ENCODE measurements around the gene LYL1.

The LYL1 gene

DNA sequence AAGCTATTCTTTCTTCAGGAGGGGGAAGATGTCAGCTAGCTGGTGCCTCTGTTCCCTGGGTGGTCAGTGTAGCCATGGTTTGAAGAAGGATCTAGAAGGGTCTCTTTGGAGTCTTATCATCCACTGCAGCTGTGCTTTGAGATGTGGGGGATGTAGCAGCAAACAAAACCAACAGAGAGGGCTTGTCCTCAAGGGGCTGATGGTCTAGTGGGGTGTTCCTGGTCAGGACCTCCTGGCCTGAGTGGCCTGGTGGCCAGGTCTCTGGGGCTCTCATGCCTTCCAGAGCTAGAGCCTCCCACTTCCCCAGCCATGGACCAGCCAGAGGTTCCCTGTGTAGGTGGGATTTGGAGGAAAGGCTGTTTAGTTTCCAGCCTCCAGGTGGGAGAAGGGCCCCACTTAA is 40.3 kb downstream of the LYL1 start:
- Histone ChIP-seq H3K27ac (replicated peaks) (no peak overlapping the region), H3K4me3 (replicated peaks; ENCODE audit: insufficient read depth, low read length) (no peak overlapping the region), H3K27me3 (ENCODE audit: insufficient read depth, poor library complexity, severe bottlenecking) (no peaks in the 10 kb centered on the region)
- DNase-seq (ENCODE audit: low read depth in 1 of 2, low spot score in 1 of 2), result no peak
- TF ChIP-seq POLR2AphosphoS5 (IDR thresholded peaks at IDR 0.05; ENCODE audit: low read depth) (no peak), GABPA (IDR thresholded peaks at IDR 0.05; ENCODE audit: low read depth) (no peak)
- TF ChIP-seq, protein P1, sequence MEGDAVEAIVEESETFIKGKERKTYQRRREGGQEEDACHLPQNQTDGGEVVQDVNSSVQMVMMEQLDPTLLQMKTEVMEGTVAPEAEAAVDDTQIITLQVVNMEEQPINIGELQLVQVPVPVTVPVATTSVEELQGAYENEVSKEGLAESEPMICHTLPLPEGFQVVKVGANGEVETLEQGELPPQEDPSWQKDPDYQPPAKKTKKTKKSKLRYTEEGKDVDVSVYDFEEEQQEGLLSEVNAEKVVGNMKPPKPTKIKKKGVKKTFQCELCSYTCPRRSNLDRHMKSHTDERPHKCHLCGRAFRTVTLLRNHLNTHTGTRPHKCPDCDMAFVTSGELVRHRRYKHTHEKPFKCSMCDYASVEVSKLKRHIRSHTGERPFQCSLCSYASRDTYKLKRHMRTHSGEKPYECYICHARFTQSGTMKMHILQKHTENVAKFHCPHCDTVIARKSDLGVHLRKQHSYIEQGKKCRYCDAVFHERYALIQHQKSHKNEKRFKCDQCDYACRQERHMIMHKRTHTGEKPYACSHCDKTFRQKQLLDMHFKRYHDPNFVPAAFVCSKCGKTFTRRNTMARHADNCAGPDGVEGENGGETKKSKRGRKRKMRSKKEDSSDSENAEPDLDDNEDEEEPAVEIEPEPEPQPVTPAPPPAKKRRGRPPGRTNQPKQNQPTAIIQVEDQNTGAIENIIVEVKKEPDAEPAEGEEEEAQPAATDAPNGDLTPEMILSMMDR (IDR thresholded peaks at IDR 0.05; ENCODE audit: insufficient read depth, low read length), result no peak
- TF ChIP-seq, protein P2, sequence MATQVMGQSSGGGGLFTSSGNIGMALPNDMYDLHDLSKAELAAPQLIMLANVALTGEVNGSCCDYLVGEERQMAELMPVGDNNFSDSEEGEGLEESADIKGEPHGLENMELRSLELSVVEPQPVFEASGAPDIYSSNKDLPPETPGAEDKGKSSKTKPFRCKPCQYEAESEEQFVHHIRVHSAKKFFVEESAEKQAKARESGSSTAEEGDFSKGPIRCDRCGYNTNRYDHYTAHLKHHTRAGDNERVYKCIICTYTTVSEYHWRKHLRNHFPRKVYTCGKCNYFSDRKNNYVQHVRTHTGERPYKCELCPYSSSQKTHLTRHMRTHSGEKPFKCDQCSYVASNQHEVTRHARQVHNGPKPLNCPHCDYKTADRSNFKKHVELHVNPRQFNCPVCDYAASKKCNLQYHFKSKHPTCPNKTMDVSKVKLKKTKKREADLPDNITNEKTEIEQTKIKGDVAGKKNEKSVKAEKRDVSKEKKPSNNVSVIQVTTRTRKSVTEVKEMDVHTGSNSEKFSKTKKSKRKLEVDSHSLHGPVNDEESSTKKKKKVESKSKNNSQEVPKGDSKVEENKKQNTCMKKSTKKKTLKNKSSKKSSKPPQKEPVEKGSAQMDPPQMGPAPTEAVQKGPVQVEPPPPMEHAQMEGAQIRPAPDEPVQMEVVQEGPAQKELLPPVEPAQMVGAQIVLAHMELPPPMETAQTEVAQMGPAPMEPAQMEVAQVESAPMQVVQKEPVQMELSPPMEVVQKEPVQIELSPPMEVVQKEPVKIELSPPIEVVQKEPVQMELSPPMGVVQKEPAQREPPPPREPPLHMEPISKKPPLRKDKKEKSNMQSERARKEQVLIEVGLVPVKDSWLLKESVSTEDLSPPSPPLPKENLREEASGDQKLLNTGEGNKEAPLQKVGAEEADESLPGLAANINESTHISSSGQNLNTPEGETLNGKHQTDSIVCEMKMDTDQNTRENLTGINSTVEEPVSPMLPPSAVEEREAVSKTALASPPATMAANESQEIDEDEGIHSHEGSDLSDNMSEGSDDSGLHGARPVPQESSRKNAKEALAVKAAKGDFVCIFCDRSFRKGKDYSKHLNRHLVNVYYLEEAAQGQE (IDR thresholded peaks at IDR 0.05; ENCODE audit: insufficient replicate concordance, low read depth), result no peak

DNA sequence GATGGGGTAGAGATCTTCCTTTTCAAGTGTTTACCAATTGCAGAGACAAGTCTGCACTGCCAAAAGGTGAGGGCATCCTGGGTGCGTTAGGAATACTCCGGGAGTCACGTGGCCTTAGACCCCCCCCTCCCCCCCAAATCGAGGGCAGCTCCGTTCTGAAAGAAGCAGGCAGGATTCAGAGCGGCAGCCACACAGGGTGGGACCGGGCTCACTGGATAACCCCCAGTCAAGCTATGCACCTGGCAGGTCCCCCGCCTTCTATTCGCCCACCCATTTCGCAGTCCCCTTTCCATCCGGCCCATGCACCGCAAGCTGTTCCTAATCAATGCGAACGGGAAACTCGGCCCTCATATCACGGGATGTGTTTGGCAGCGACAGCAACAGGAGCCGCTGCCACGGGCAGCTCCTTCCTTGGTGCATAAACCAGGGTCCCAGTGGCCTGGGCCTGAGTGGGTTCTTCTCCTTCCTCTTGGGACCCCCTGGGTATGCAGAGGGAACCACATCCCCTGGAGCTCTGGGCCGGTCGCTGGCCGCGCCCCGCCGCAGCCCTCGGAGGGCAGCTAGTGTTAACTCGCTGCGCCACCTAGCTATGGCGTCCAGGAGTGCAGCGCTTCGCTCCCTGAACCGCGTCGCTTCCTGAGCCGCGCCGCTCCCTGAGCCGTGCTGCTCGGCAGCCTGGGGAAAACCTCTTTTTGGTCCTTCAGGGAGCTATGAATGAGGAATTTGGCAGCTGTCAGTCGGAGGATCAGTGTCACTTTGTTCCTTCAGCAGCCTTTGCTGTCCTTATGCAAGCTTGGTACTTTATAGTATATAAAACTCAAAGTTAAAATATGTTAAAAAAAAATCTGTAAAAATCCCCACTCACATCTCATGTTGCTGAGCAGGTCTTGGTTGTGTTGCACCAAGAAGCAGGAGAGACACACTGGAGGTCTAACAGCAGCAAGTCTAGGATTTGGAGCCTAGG is 41.4 kb downstream of the LYL1 start:
- Histone ChIP-seq H3K27ac (replicated peaks) (no peak overlapping the region), H3K27me3 (ENCODE audit: insufficient read depth, poor library complexity, severe bottlenecking) (no peaks in the 10 kb centered on the region), H3K4me3 (replicated peaks; ENCODE audit: insufficient read depth, low read length) (peak overlapping the region; percentile 41)
- TF ChIP-seq GABPA (IDR thresholded peaks at IDR 0.05; ENCODE audit: low read depth) (no peak), SPI1 (IDR thresholded peaks at IDR 0.05; ENCODE audit: borderline replicate concordance, low read depth) (no peak)
- TF ChIP-seq, protein P1 (IDR thresholded peaks at IDR 0.05; ENCODE audit: insufficient read depth, low read length), result peak; percentile 91
- peak; percentile 41 to 63 for DNase-seq (ENCODE audit: low read depth in 1 of 2, low spot score in 1 of 2)

DNA sequence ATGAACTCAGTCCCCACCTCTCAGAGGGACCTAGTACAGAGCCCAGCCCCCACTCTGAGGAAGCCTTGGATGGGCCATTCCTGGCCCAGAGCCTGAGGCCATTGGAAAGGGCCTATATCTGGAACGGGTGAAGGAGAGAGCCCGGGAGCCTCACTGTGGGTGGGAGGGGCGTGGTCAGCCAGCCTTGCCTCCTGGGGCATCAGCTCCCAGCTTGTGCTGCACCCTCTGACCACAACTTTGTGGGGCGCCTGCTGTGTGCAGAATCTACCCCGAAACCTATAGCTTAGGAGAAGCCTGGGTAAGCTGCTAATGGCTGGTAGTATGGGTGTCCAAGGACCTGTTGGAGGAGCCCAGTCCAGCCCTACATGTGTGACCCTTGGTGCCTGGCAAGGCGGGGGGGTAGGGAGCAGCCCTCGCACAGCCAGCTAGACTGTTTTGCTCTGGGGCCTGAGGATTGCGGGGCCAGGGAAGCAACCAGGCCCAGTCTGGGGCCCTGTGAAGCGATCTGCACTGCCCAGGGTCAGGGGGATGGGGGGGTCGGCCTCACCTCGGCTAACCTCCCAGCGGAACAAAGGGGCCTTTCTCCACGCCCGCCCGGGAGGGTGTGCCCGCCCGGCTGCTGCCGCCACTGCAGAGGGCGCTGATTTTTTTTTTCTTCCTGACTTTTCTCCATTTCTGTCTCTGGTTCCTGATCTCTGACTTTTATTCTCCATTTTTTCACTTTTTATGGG is 42.3 kb downstream of the LYL1 start:
- no peak overlapping the region for H3K27ac ChIP-seq (replicated peaks)
- H3K27me3 ChIP-seq (ENCODE audit: insufficient read depth, poor library complexity, severe bottlenecking), result no peaks in the 10 kb centered on the region
- TF ChIP-seq GABPA (IDR thresholded peaks at IDR 0.05; ENCODE audit: low read depth), result no peak
- no peak for DNase-seq (ENCODE audit: low read depth in 1 of 2, low spot score in 1 of 2)
- no peak overlapping the region for H3K4me3 ChIP-seq (replicated peaks; ENCODE audit: insufficient read depth, low read length)

DNA sequence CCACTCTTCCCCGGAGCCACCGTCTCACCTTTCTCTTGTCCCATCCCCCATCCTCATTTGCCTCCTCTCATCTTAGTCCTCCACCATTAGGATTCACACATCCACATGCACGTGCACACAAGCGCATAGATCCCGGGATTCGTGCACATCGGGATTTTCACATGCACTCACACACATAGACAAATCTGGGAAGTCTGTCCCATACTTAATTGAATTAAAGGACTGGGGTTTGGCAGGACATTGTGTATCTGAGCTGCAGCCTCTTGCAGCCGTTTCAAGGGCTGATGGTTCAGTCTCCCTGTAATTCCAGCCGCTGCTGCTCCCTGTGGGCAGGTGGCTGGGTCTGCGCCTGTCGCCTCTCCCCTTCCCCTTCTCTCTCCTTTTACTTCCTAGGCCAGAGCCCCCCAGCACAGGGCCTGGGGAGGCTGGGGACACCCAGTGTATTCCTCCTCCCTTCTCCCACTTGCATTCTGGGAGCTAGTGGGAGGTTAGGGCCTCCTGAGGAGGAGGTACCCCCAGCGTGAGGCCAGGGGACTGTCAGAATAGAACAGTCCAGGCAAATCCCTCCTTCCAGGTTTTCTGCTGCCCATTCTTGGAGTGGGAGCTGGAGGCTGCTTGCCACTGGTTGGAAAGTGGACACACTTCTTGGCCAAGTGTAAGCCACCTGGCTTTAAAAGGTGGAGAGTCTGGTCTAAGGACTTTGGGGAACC is 43.6 kb downstream of the LYL1 start:
- Histone ChIP-seq H3K27ac (replicated peaks) (no peak overlapping the region), H3K4me3 (replicated peaks; ENCODE audit: insufficient read depth, low read length) (no peak overlapping the region), H3K27me3 (ENCODE audit: insufficient read depth, poor library complexity, severe bottlenecking) (no peaks in the 10 kb centered on the region)
- DNase-seq (ENCODE audit: low read depth in 1 of 2, low spot score in 1 of 2), result no peak
- TF ChIP-seq, protein P2 (IDR thresholded peaks at IDR 0.05; ENCODE audit: insufficient replicate concordance, low read depth), result no peak
- TF ChIP-seq POLR2AphosphoS5 (IDR thresholded peaks at IDR 0.05; ENCODE audit: low read depth), result no peak
- TF ChIP-seq, protein P1 (IDR thresholded peaks at IDR 0.05; ENCODE audit: insufficient read depth, low read length), result no peak
- no peak for TF ChIP-seq SPI1 (IDR thresholded peaks at IDR 0.05; ENCODE audit: borderline replicate concordance, low read depth)
- TF ChIP-seq GABPA (IDR thresholded peaks at IDR 0.05; ENCODE audit: low read depth), result no peak

All from HL-60 (cell line).